Tibial artery (tissue), 4 donors: ENCODE results near the gene RALY.

Experiments
- DNase-seq, 2 donors: peaks; one replicate each; pipeline ENCODE4 v3.0.0-alpha.2; 2019
- H3K27ac ChIP-seq, 2 donors: fragments of 200-600 bp; sonication (generic) in 1 of 2; 1 replicate in 1 of 2; 2 replicates in 1 of 2; pipeline ENCODE4 v1.5.1; 2018 to 2019; ENCODE audit warnings: mild to moderate bottlenecking in 1 of 2
- H3K27me3 ChIP-seq, 2 donors: fragments of 200-600 bp; sonication (generic) in 1 of 2; one replicate each; pipeline versions ENCODE4 v1.5.1 to v1.6.0; 2016 to 2019
- H3K36me3 ChIP-seq, 3 donors: fragments of 200-600 bp; sonication (generic) in 2 of 3; one replicate each; pipeline ENCODE4 v1.5.1; 2016 to 2019; ENCODE audit warnings: mild to moderate bottlenecking in 2 of 3
- H3K4me1 ChIP-seq, 4 donors: fragments of 200-600 bp; sonication (generic) in 2 of 4; 1 replicate in 3 of 4; 2 replicates in 1 of 4; pipeline ENCODE4 v1.5.1; 2016 to 2019
- H3K4me3 ChIP-seq, 2 donors: fragments of 200-600 bp; sonication (generic) in 1 of 2; 1 replicate in 1 of 2; 2 replicates in 1 of 2; pipeline ENCODE4 v1.5.1; 2018 to 2019; ENCODE audit warnings: mild to moderate bottlenecking in 2 of 2
- H3K9me3 ChIP-seq, 3 donors: fragments of 200-600 bp; sonication (generic) in 1 of 3; one replicate each; pipeline ENCODE4 v1.5.1; 2016 to 2019
- intact Hi-C: fragments of 100-400 bp; cut with DNase I; formaldehyde crosslinking; loops from one replicate; pipeline ENCODE4 v1.15.0; 2023; ENCODE audit warnings: low total_unique reads
- TF ChIP-seq, protein P1 (sequence below), 2 experiments: fragments of 200-600 bp in 1 of 2; fragments of 450-650 bp in 1 of 2; IDR thresholded peaks; one replicate each; pipeline ENCODE4 v1.5.1; 2017 to 2019; ENCODE audit warnings: antibody characterized with exemption in 2 of 2, mild to moderate bottlenecking in 1 of 2, moderate library complexity in 1 of 2

RALY gene

DNA sequence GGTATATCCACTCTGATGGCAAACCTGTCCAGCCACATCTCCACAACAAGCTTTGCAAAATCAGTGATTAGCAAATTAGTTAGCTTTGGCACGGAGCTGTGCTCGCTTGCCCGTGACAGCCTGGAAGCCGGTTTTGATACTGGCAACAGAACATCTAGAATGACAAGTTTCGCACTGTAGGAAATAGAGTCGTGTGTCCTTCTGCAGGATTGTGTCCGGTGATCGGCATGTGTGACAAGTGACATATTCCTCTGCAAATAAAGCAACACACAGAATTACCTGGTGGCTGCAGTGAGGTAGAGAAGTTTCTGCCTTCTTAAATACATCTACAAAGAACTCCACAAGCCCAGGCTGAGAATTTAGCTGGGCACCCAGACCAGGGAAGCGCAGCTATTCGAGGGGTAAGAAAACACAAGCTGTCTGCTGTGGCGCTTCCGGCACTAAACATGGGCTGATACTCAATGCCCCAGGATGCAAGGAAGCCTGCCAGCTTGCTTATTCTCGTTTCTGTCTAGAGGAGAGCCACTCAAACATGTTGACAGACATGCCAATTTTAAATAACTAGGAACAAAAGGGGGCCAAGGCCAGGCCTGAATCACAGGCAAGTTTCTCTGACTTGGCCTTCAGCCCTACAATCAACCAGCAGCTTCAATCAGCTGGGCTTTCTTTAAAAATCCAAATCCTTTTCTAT lies 96.1 kb downstream of the RALY start:
- no peaks in the 10 kb centered on the region for H3K9me3 ChIP-seq
- no peaks in the 10 kb centered on the region for H3K4me1 ChIP-seq
- peaks cover 61 to 93% (median 72%) of the 10 kb centered on the region in 3 donors for H3K36me3 ChIP-seq
- TF ChIP-seq, protein P1, sequence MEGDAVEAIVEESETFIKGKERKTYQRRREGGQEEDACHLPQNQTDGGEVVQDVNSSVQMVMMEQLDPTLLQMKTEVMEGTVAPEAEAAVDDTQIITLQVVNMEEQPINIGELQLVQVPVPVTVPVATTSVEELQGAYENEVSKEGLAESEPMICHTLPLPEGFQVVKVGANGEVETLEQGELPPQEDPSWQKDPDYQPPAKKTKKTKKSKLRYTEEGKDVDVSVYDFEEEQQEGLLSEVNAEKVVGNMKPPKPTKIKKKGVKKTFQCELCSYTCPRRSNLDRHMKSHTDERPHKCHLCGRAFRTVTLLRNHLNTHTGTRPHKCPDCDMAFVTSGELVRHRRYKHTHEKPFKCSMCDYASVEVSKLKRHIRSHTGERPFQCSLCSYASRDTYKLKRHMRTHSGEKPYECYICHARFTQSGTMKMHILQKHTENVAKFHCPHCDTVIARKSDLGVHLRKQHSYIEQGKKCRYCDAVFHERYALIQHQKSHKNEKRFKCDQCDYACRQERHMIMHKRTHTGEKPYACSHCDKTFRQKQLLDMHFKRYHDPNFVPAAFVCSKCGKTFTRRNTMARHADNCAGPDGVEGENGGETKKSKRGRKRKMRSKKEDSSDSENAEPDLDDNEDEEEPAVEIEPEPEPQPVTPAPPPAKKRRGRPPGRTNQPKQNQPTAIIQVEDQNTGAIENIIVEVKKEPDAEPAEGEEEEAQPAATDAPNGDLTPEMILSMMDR (IDR thresholded peaks at IDR 0.05) = no peak
- H3K27me3 ChIP-seq = no peaks in the 10 kb centered on the region
- intact Hi-C loops = no loop called here
- no peak overlapping the region for H3K27ac ChIP-seq
- H3K4me3 ChIP-seq = no peak overlapping the region
- no peak for DNase-seq

DNA sequence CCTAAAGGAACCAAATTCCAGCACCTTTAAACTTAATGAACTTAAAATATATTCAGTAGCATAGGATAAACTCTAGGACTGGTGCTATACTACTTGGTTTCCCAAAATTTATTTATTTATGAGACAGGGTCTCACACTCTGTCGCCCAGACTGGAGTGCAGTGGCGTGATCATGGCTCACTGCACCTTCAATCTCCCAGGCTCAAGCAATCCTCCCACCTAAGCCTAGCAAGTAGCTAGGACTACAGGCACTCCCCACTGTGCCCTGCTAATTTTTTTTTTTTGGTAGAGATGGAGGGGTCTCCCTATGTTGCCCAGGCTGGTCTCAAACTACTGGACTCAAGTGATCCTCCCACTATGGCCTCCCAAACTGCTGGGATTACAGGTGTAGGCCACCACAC lies 96.9 kb downstream of the RALY start:
- Histone ChIP-seq H3K36me3 (peaks cover 70 to 93% (median 79%) of the 10 kb centered on the region in 3 donors), H3K27ac (no peak overlapping the region)

DNA sequence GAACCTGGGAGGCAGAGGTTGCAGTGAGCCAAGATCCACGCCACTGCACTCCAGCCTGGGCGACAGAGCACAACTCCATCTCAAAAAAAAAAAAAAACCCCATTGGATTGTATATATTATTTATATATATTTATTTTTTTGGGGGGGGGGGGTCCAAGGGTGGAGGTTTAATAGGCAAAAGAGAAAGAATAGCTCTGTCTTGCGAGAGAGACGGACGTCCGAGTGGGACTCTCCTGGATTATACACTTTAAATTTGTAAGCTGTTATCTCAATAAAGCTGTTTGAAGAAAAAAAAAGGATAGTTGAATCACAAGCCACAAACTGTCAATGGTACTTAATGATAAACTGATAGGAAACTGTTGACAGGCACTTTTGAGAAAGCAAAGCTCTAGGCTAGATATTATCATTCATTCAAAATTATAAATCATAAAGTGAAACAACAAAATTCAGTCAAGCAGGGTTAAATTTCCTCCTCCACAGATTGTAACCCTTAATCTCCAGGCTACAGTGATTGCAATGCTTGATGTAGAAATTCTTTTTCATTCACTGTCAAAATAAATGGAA lies 98.0 kb downstream of the RALY start:
- Histone ChIP-seq H3K36me3 (peaks cover 72 to 97% (median 87%) of the 10 kb centered on the region in 3 donors), H3K27me3 (no peaks in the 10 kb centered on the region), H3K27ac (no peak overlapping the region), H3K9me3 (no peaks in the 10 kb centered on the region), H3K4me3 (no peak overlapping the region), H3K4me1 (no peaks in the 10 kb centered on the region)
- TF ChIP-seq, protein P1 (IDR thresholded peaks at IDR 0.05) = no peak
- no peak for DNase-seq
- intact Hi-C loops = no loop called here

More for the DNA sequence above, 96.9 kb downstream of the RALY start:
- Histone ChIP-seq H3K9me3 (no peaks in the 10 kb centered on the region), H3K4me3 (no peak overlapping the region), H3K4me1 (no peaks in the 10 kb centered on the region), H3K27me3 (no peaks in the 10 kb centered on the region)
- DNase-seq = no peak
- intact Hi-C loops = no loop called here
- TF ChIP-seq, protein P1 (IDR thresholded peaks at IDR 0.05) = no peak

DNA sequence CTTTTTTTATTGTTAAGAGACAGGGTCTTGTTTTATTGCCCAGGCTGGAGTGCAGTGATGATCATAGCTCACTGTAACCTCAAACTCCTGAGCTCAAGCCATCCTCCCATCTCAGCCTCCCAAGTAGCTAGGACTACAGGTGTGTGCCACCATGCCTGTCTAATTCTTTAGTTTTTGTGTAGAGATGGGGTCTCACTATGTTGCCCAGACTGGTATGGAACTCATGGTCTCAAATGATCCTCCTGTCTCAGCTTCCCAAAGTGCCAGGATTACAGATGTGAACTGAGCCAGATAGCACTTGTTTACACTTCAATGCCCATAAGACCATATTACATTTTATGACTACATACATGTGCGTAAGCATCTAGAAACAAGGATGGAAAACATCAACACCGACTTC lies 100.2 kb downstream of the RALY start:
- no peak for DNase-seq
- Histone ChIP-seq H3K27me3 (no peaks in the 10 kb centered on the region), H3K27ac (no peak overlapping the region), H3K4me3 (no peak overlapping the region), H3K36me3 (peaks cover 81 to 96% (median 94%) of the 10 kb centered on the region in 3 donors), H3K4me1 (no peaks in the 10 kb centered on the region), H3K9me3 (no peaks in the 10 kb centered on the region)
- intact Hi-C loops = no loop called here
- TF ChIP-seq, protein P1 (IDR thresholded peaks at IDR 0.05) = no peak

DNA sequence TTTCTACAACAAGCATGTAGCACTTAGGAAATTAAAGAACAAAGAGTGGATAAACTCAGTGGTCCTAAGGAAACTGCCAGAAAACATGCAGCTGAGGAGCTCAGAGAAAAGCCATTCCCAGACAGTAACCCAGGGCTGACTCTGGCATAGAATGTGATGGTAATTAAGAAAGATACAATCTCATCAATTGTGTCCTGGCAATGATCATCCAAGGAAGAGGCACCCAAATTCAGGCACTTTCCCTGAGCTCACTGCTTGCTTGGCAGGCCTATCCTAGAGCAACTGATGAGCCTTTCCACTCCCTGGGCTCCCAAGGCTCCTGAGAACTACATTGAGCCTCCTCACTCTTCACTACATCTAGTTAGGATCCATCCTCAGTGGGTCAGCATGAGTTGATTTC lies 102.1 kb downstream of the RALY start:
- Histone ChIP-seq H3K36me3 (peaks cover 75 to 96% (median 92%) of the 10 kb centered on the region in 3 donors), H3K4me1 (no peaks in the 10 kb centered on the region), H3K4me3 (no peak overlapping the region), H3K27me3 (no peaks in the 10 kb centered on the region), H3K9me3 (no peaks in the 10 kb centered on the region), H3K27ac (no peak overlapping the region)
- TF ChIP-seq, protein P1 (IDR thresholded peaks at IDR 0.05) = no peak
- no peak for DNase-seq
- intact Hi-C loops = no loop called here
